ENCODE data around the gene JMJD1C. TPM values are rescaled to one million over a fixed set of nuclear protein-coding genes. Genes with fewer than 3 reads are reported as not detected.

Gene JMJD1C
- total and polyA plus RNA-seq, 10 of the 15 experiments (the other 5 are each of a cell fraction or from before 2014, with no cell fraction given) = 31.2 to 83.3 (median 49.5) TPM

GRCh38 chr10:63200431-63200830 lies 265.3 kb downstream of the JMJD1C start (continued):
- TF ChIP-seq RFX5 (IDR thresholded peaks at IDR 0.05; ENCODE audit: low read depth, low read length) (no peak), ZNF24 (IDR thresholded peaks at IDR 0.05) (no peak), STAT1 (conservative IDR thresholded peaks at IDR 0.05) (no peak), E2F8 (IDR thresholded peaks at IDR 0.05; ENCODE audit: low read depth, partially characterized antibody) (no peak)

- FAIRE-seq (no peak), ATAC-seq (no peak), DNase-seq (ENCODE audit: low read depth, low spot score) (no peak)
- H2AFZ ChIP-seq (ENCODE audit: control insufficient read depth, low read depth, low read length) = no peak overlapping the region
- no peak overlapping the region for H3K27ac ChIP-seq (ENCODE audit: control insufficient read depth, insufficient read depth)
- no peak overlapping the region for H3K9ac ChIP-seq (ENCODE audit: control insufficient read depth, insufficient read depth, low read length)
- ChIA-PET SMC1A (ENCODE audit: uncharacterized antibody, unreplicated experiment) (interaction anchor here (0.9 to 4.4 kb wide), 8 partner anchors 13 to 520 kb away, joined by 3 to 23 read pairs (median 9); no protein-coding TSS in a partner anchor), RAD21 (ENCODE audit: unreplicated experiment) (interaction anchor here (2.2 kb wide), 1 partner anchor 33 kb away, joined by 8 read pairs; no protein-coding TSS in a partner anchor), POLR2A (interaction anchor here (0.6 to 1.1 kb wide), 2 partner anchors 13 to 19 kb away, joined by 3 to 5 read pairs; no protein-coding TSS in a partner anchor), CTCF (interaction anchor here (0.8 to 4.9 kb wide), 5 partner anchors 13 to 429 kb away, joined by 3 to 25 read pairs (median 7); no protein-coding TSS in a partner anchor)
- 100% methylated on average over 2 of the region's 2 CpGs for WGBS (ENCODE audit: insufficient coverage, insufficient replicate concordance, low lambda C conversion rate, missing lambda C conversion rate)
- no peak overlapping the region for H3K4me3 ChIP-seq
- no peaks in the 10 kb centered on the region for H3K9me3 ChIP-seq (replicated peaks; ENCODE audit: control insufficient read depth, insufficient read depth, low read length)
- BruUV-seq (replicated peaks) = no TSS peak
- no peaks in the 10 kb centered on the region for H4K20me1 ChIP-seq (ENCODE audit: control insufficient read depth, insufficient read depth)
- H3K4me1 ChIP-seq (ENCODE audit: control insufficient read depth, insufficient read depth, low read length) = no peaks in the 10 kb centered on the region
- H3K4me2 ChIP-seq (ENCODE audit: control insufficient read depth, insufficient read depth) = no peak overlapping the region
- H3K79me2 ChIP-seq (ENCODE audit: control insufficient read depth, insufficient read depth, low read length) = peaks cover 8% of the 10 kb centered on the region
- peaks cover 1 to 30% of the 10 kb centered on the region in 2 experiments; a peak in 3 of 4 replicates for H3K36me3 ChIP-seq (ENCODE audit: control insufficient read depth in 2 of 2, insufficient read depth in 2 of 2, low read length in 1 of 2)
- in situ Hi-C loops (cut with MboI) (no loop called here), intact Hi-C loops (cut with micrococcal nuclease; ENCODE audit: unreplicated experiment) (no loop called here)
- H3K27me3 ChIP-seq (replicated peaks in 1 of 2; ENCODE audit: control insufficient read depth in 2 of 2, insufficient read depth in 2 of 2, low read length in 1 of 2) = no peaks in the 10 kb centered on the region
- TF ChIP-seq IKZF2 (IDR thresholded peaks at IDR 0.05) (no peak), E2F4 (IDR thresholded peaks at IDR 0.05; ENCODE audit: low read depth, low read length) (no peak), MYB (IDR thresholded peaks at IDR 0.05; ENCODE audit: borderline replicate concordance, low read depth, low read length) (no peak), PBX3 (IDR thresholded peaks at IDR 0.05; ENCODE audit: insufficient replicate concordance, low read depth, low read length) (no peak), KAT2A (conservative IDR thresholded peaks at IDR 0.05; ENCODE audit: control insufficient read depth, low read depth, low read length) (no peak), CEBPZ (IDR thresholded peaks at IDR 0.05; ENCODE audit: low read depth, low read length) (no peak)
Observed at GRCh38 chr10:63199716-63200115, 266.1 kb downstream of the JMJD1C start.

All from GM12878 (cell line).